ENCODE measurements around the gene TFCP2.

GRCh38 chr12:51049525-51049924 lies 123.4 kb downstream of the TFCP2 start:
- TF ChIP-seq CTCF (IDR thresholded peaks at IDR 0.05; ENCODE audit: insufficient read depth, low read length, poor library complexity, severe bottlenecking) (no peak), EZH2phosphoT487 (conservative IDR thresholded peaks at IDR 0.05; ENCODE audit: low read length) (no peak)

Data from SU-DHL-6 (cell line).